DMS153 treated with DMSO at 0.1 percent for 48 hours (cell line): ENCODE results near the gene SMIM22.
"Not testable (repeated sequence)": the region's sequence is repeated elsewhere in the genome, so short reads cannot be mapped to it uniquely, and the experiment has no call there.

Experiments used
- DNase-seq: peaks from one replicate; lab custom pipeline; 2025; ENCODE audit not compliant: unreplicated experiment; lab: John Stamatoyannopoulos, UW

SMIM22 gene

GRCh38 chr16:4768549-4769305, 26.4 kb upstream of the SMIM22 start:
- DNase-seq: peak; percentile 89

- DNase-seq: no peak
Measured at GRCh38 chr16:4769306-4769638, 25.9 kb upstream of the SMIM22 start.

DNA sequence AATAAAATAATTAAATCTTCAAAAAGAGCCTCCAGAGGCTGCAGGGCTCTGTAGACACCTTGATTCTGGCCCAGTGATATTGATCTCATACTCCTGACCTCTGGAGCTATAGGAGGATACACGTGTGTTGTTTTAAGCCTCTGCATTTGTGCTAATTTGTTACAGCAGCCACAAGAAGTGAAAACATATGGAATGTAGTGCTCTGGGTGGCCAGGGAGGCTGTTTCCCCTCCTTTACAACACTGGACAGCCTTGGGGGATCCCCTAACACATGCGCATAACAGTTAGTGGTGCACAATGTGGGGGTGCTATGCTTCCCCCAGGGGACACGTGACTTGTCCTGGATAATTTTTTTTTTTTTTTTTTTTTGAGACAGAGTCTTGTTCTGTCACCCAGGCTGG, 23.5 kb upstream of the SMIM22 start:
- no peak for DNase-seq

DNA sequence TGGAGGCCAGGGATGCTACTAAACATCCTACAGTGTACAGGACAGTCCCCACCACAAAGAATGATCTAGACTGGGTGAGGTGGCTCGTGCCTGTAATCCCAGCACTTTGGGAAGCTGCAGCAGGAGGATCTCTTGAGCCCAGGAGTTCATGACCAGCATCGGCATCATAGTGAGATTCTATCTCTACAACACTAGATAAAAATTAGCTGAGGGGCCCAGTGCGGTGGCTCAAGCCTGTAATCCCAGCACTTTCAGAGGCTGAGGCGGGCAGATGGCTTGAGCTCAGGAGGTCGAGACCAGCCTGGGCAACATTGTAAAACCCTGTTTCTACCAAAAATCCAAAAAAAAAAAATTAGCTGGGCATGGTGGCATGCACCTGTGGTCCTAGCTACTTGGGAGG, 22.8 kb upstream of the SMIM22 start:
- no peak for DNase-seq

- no peak for DNase-seq
Measured at GRCh38 chr16:4775005-4775404, 20.2 kb upstream of the SMIM22 start.

DNA sequence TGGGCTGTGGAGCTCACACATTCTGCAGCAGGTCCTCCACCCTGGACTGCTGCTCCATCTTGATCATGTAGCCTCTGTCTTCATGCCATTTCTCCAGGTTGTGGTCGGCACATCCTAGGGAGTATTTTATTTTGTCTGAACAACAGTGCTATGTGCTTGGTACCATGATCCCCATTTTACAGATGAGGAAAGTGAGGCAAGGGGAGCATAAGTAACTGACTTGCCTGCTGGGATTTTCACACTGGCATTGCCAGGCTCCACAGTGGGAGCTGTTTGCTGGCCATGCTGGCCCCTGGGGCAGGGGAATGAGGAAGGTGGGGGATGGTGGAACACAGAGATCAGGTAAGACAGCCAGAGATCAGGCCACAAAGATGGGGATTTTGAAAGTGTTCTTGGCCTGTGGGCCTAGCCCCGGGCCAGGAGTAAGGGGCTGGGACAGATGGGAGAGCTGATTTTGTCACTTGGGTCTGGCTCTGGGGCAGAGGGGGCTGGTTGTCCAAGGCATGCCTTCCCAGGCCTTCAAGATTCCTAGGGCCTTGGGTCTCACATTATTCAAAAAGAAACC, 18.9 kb upstream of the SMIM22 start:
- DNase-seq: no peak

DNA sequence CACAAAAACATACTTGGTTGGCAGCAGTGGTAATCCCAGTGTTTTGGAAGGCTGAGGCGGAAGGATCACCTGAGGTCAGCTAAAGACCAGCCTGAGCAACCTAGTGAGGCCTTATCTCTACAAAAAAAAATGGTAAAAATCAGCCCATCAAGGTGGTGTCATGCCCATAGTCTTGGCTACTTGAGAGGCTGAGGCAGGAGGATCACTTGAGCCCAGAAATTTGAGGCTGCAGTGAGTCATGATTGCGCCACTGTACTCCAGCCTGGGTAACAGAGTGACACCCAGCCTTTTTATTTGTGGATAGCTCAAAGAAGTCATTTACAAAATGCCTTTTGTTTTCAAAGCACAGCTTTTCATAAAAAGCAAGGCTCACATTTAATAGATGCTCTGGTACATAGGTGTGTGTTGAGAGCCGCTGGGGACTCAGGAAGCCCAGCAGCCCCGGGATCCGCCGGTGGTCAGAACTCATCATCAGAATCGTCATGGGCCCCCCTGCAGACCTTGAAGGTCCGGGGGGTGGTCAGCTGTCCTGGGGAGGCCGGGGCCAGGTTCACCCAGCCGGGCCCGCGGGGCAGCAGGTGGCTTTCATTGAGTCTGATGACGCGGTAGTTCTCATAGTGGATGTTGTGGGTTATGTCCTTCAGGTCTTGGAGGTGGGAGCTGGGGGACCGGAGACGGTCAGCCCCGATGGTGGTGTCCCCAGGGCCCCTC, 17.7 kb upstream of the SMIM22 start:
- DNase-seq: no peak

DNA sequence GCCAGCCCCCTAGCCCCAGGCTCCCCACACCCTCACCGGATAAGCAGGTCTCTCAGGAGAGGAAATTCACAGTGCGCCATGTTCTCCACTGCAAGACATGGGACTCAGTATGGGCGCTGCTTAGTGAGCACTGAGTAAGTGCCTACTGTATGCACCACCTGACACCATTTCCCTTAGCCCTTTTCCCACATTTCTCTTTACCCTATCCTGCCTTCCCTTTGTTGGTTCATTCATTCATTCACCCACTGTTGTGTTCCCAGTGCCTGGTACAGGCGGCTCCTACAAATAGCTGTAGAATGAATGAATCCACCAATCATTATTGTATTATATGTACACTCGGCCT, 17.1 kb upstream of the SMIM22 start:
- no peak for DNase-seq

GRCh38 chr16:4780235-4780634, 14.9 kb upstream of the SMIM22 start:
- DNase-seq: no peak

DNA sequence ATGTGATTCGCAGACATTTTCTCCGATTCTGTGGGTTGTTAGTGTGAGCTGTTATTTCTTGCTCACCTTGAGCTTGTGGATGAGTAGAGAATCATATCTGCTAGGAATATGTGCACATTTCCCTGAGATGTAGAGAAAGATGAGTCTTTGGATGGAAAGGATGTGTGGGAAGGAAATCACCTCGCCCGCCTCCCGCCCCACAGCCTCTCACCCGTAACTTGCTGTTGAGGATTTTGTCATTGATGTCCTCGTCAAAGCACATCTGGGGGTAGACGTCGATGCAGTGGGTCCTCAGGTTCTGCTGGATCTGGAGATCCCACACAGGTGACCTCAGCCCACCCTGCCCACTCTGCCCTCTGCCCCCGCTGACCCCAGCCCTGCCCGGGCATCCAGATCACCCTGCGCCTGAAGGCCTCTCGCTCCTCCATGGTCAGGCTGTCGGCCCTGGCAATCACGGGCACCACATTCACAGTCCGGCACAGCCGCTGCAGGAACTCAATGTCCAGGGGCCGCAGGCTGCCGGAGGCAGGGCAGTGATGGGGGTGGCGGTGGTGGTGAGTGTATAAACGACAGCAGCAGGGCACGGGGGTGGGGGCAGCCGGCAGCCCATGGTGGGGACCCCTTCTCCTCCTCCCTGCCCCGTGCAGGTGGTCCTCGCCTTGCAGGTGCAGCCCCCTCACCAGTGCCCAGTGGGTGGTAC, 11.8 kb upstream of the SMIM22 start:
- no peak for DNase-seq

GRCh38 chr16:4783951-4784336, 11.2 kb upstream of the SMIM22 start:
- no peak for DNase-seq

GRCh38 chr16:4784444-4784987, 10.7 kb upstream of the SMIM22 start:
- not testable (repeated sequence) for DNase-seq

- no peak for DNase-seq
Measured at GRCh38 chr16:4785758-4786433, 9.3 kb upstream of the SMIM22 start.

- no peak for DNase-seq
Measured at GRCh38 chr16:4787068-4787467, 8.1 kb upstream of the SMIM22 start.

DNA sequence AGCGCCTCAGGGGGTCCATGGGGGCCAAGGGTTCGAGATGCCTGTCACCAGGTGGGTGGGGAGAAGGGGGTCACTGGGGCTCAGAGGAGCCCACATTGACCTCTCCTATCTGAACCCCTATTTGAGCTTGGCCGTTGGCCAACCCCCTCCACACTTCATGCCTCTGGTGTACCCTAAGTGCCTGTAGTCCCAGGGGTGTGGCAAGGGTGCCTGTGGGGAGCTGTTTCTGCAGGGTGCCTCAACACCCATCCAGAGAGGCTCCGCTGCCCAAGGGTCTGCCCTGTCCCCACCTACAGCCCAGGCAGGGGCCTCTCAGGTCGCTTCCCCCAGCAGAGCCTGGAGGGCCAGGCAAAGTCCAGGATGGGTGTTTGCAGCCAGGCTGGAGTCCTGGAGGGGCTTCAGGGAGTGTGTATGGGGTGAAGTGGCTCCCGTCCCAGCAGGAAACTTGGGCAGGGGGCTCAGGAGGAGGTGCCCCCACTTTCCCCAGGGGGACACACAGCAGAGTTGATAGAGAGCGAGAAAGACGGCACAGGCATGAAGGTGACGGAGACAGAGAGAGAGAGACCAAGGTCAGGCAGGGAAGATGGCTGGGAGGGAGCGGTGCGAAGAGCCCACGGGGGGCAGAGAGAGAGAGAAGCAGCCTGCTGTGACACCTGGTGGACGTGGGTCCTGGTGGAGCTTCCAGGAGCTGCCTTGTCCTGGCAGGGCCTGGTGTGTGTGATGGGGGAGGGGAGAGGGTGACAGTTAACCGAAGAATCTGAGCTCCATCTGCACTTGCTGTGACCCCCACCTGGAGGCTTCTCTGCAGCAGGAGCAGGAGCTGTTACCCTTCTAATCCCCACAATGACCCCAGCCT, 7.3 kb upstream of the SMIM22 start, which contains the start of gene SEPTIN12:
SEPTIN12 (minus strand) TSS at position 719 of the 856 bp plus-strand sequence; CDS start at position 19, 700 bp downstream.
- DNase-seq: no peak

DNA sequence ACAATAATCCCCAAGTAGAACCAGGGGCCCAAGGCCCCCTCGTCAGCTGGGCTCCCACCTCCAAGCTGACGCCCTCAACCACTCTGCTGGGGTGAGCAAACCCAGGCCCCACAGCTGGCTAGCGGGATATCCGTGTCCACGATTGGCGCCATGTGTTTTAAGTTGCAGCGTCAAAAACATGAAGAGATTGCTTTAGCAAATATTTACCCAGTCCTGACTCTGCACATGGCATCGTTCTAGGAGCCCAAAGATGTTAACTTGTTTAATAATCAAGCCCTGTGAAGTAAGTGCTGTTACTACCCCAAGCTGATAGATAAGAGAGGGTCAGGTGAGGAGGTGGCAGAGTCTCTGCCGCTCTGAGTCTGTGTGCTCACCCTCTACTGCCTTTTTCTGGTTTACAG, 6.7 kb upstream of the SMIM22 start:
- DNase-seq: no peak

GRCh38 chr16:4788910-4789309, 6.3 kb upstream of the SMIM22 start:
- no peak for DNase-seq

DNA sequence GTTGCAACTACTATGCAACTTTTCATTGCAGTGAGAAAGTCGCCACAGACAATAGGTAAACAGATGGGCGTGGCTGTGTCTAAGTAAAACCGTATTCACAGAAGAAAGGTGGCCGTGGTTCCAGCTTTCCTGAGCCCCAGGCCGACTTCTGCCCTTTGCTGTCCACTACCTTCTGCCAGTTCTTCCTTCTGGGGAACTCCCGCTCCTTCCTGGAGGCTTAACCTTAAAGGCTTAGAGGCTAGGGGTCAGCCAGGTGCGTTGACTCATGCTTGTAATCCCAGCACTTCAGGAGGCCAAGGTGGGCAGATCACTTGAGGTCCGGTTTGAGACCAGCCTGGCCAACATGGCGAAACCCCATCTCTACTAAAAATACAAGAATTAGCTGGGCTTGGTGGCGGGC, 4.9 kb upstream of the SMIM22 start:
- DNase-seq: no peak

DNA sequence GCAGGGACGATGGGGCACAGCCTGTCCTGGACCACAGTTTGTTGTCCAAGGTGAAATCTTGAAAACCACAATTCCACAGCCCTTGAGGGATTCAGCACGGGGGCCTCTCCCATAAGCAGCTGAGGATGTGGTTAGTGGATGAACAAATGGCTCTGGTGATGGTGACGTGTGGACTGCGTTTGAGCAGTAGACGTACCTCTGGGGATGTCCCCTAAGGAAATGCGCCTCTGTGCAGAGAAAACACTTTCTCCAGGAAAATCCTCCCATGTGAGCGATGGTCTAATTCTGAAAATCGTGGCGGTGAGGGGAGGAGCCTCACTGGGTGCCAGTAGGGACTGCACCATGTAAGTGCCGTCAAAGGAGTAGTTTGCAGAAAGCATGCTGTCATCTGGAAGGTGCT, 4.3 kb upstream of the SMIM22 start:
- no peak for DNase-seq

- no peak for DNase-seq
Measured at GRCh38 chr16:4792951-4793513, 2.1 kb upstream of the SMIM22 start.
